H9 (cell line): ENCODE results near the gene DNAAF2. TPM values are rescaled to one million over a fixed set of nuclear protein-coding genes. Genes with fewer than 3 reads are reported as not detected.
"Not testable (repeated sequence)": the region's sequence is repeated elsewhere in the genome, so short reads cannot be mapped to it uniquely, and the experiment has no call there.

ENCODE experiments used
- DNase-seq: peaks from one replicate; pipeline ENCODE4 v3.0.0-alpha.2; 2017
- H2AFZ ChIP-seq: one replicate; pipeline ENCODE4 v1.6.1; 2013; ENCODE audit warnings: mild to moderate bottlenecking, low read length, control low read depth, moderate library complexity
- H2AK5ac ChIP-seq: 2 replicates; pipeline ENCODE4 v1.6.1; 2013; ENCODE audit warnings: low read length, control low read depth, mixed read lengths; ENCODE audit not compliant: insufficient read length
- H2BK120ac ChIP-seq: one replicate; pipeline ENCODE4 v1.6.1; 2013; ENCODE audit warnings: low read depth, mild to moderate bottlenecking, low read length, control low read depth, inconsistent platforms; ENCODE audit not compliant: poor library complexity, severe bottlenecking
- H2BK12ac ChIP-seq: 2 replicates; pipeline ENCODE4 v1.6.1; 2013; ENCODE audit warnings: low read length, control low read depth, mixed read lengths, low read depth; ENCODE audit not compliant: insufficient read length
- H2BK15ac ChIP-seq: 2 replicates; pipeline ENCODE4 v1.6.1; 2013; ENCODE audit warnings: low read depth, low read length, control low read depth
- H2BK20ac ChIP-seq: one replicate; pipeline ENCODE4 v1.6.1; 2013; ENCODE audit warnings: low read depth, mild to moderate bottlenecking, low read length, control low read depth, inconsistent platforms; ENCODE audit not compliant: poor library complexity, severe bottlenecking
- H2BK5ac ChIP-seq: 2 replicates; pipeline ENCODE4 v1.6.1; 2013; ENCODE audit warnings: low read length, control low read depth, mixed read lengths; ENCODE audit not compliant: insufficient read length
- H3K14ac ChIP-seq: 2 replicates; pipeline ENCODE4 v1.6.1; 2013; ENCODE audit warnings: low read length, control low read depth; ENCODE audit not compliant: insufficient read depth
- H3K18ac ChIP-seq: 2 replicates; pipeline ENCODE4 v1.6.1; 2013; ENCODE audit warnings: low read depth, mild to moderate bottlenecking, mixed read lengths, low read length, control low read depth; ENCODE audit not compliant: insufficient read length
- H3K23ac ChIP-seq: 2 replicates; pipeline ENCODE4 v1.6.1; 2013; ENCODE audit warnings: low read length, control low read depth, mixed read lengths, low read depth; ENCODE audit not compliant: insufficient read length
- H3K23me2 ChIP-seq: 2 replicates; pipeline ENCODE4 v1.6.1; 2013; ENCODE audit warnings: low read depth, mild to moderate bottlenecking, mixed read lengths, low read length, control low read depth; ENCODE audit not compliant: insufficient read length, poor library complexity, severe bottlenecking
- H3K27ac ChIP-seq: 2 replicates; pipeline ENCODE4 v1.5.1; 2013; ENCODE audit warnings: low read length, control low read depth, mixed read lengths, low read depth; ENCODE audit not compliant: insufficient read length
- H3K27me3 ChIP-seq: 2 replicates; pipeline ENCODE4 v1.6.1; 2013; ENCODE audit warnings: low read length, control low read depth, inconsistent platforms; ENCODE audit not compliant: insufficient read depth
- H3K4ac ChIP-seq: 2 replicates; pipeline ENCODE4 v1.6.1; 2013; ENCODE audit warnings: low read depth, mild to moderate bottlenecking, control low read depth, inconsistent platforms, low read length, moderate library complexity
- H3K4me1 ChIP-seq: 2 replicates; pipeline ENCODE4 v1.6.1; 2013; ENCODE audit warnings: low read length, control low read depth, inconsistent platforms; ENCODE audit not compliant: insufficient read depth
- H3K4me2 ChIP-seq: 2 replicates; pipeline ENCODE4 v1.6.1; 2013; ENCODE audit warnings: low read length, control low read depth, mixed read lengths; ENCODE audit not compliant: insufficient read length, insufficient read depth
- H3K56ac ChIP-seq: 2 replicates; pipeline ENCODE4 v1.6.1; 2013; ENCODE audit warnings: low read depth, mild to moderate bottlenecking, mixed read lengths, low read length, control low read depth; ENCODE audit not compliant: insufficient read length
- H3K79me1 ChIP-seq: 2 replicates; pipeline ENCODE4 v1.6.1; 2013; ENCODE audit warnings: low read depth, mild to moderate bottlenecking, moderate library complexity, low read length, control low read depth, inconsistent platforms; ENCODE audit not compliant: insufficient read depth, poor library complexity, severe bottlenecking
- H3K79me2 ChIP-seq: 2 replicates; pipeline ENCODE4 v1.6.1; 2013; ENCODE audit warnings: low read length, control low read depth, inconsistent platforms; ENCODE audit not compliant: insufficient read depth
- H3K9ac ChIP-seq: 2 replicates; pipeline ENCODE4 v1.6.1; 2013; ENCODE audit warnings: low read length, control low read depth, mixed read lengths; ENCODE audit not compliant: insufficient read length; ENCODE audit errors: extremely low read depth
- H3K9me3 ChIP-seq: one replicate; pipeline ENCODE4 v1.6.1; 2013; ENCODE audit warnings: low read depth, low read length, inconsistent platforms; ENCODE audit not compliant: control insufficient read depth
- H3T11ph ChIP-seq: one replicate; pipeline ENCODE4 v1.6.1; 2013; ENCODE audit warnings: mild to moderate bottlenecking, low read length, control low read depth, inconsistent platforms
- H4K20me1 ChIP-seq: one replicate; pipeline ENCODE4 v1.6.1; 2013; ENCODE audit not compliant: control insufficient read depth, insufficient read length, insufficient read depth
- H4K5ac ChIP-seq: 2 replicates; pipeline ENCODE4 v1.6.1; 2013; ENCODE audit warnings: low read depth, mild to moderate bottlenecking, mixed read lengths, low read length, control low read depth; ENCODE audit not compliant: insufficient read length
- H4K8ac ChIP-seq: replicated peaks from 2 replicates; pipeline ENCODE4 v1.6.1; 2013; ENCODE audit warnings: low read length, control low read depth, mixed read lengths, low read depth; ENCODE audit not compliant: insufficient read length
- H4K91ac ChIP-seq: 2 replicates; pipeline ENCODE4 v1.6.1; 2013; ENCODE audit warnings: low read depth, mild to moderate bottlenecking, moderate library complexity, mixed read lengths, low read length, control low read depth; ENCODE audit not compliant: insufficient read length
- H3K27ac Mint-ChIP-seq, 3 experiments: 2 replicates in 2 of 3; 3 replicates in 1 of 3; pipeline ENCODE4 v1.8.0; 2020 to 2021; ENCODE audit warnings: mixed read lengths in 3 of 3, mild to moderate bottlenecking in 1 of 3, moderate library complexity in 1 of 3
- H3K27me3 Mint-ChIP-seq: 2 replicates; pipeline ENCODE4 v1.8.0; 2021; ENCODE audit warnings: low read depth, mild to moderate bottlenecking, moderate library complexity, mixed read lengths
- H3K36me3 Mint-ChIP-seq, 3 experiments: 2 replicates in 2 of 3; 3 replicates in 1 of 3; pipeline ENCODE4 v1.8.0; 2020 to 2021; ENCODE audit warnings: low read depth in 3 of 3, mixed read lengths in 3 of 3; ENCODE audit not compliant: insufficient read depth in 1 of 3
- H3K4me1 Mint-ChIP-seq, 2 experiments: 2 replicates each; pipeline ENCODE4 v1.8.0; 2020; ENCODE audit warnings: mixed read lengths in 2 of 2
- H3K4me3 Mint-ChIP-seq, 2 experiments: 2 replicates in 1 of 2; 3 replicates in 1 of 2; pipeline ENCODE4 v1.8.0; 2020 to 2021; ENCODE audit warnings: mild to moderate bottlenecking in 2 of 2, mixed read lengths in 2 of 2, moderate library complexity in 1 of 2
- H3K9me3 Mint-ChIP-seq, 2 experiments: 2 replicates in 1 of 2; 3 replicates in 1 of 2; pipeline ENCODE4 v1.8.0; 2020; ENCODE audit warnings: mild to moderate bottlenecking in 2 of 2, mixed read lengths in 2 of 2, moderate library complexity in 1 of 2
- WGBS: extraction: QIAGEN DNeasy Blood & Tissue Kit; methylation state at CpG from one replicate; pipeline ENCODE4 v1.1.7; 2013; ENCODE audit warnings: missing lambda C conversion rate, low lambda C conversion rate, mixed read lengths; ENCODE audit not compliant: insufficient read length; ENCODE audit errors: extremely low coverage; 5-methylcytosine and 5-hydroxymethylcytosine counted together
- total RNA-seq: library from RNA; stranded (reverse); gene quantifications from 2 replicates; pipeline ENCODE4 v1.2.1, GENCODE V29; 2021
- TF ChIP-seq, protein P1 (sequence below): fragments of 200-600 bp; sonication (generic); conservative IDR thresholded peaks from 3 replicates; pipeline ENCODE4 v1.8.0; 2021; ENCODE audit warnings: antibody characterized with exemption, mild to moderate bottlenecking

DNAAF2 gene
- total RNA-seq, 1 experiment from 2014 or later: 26.3 TPM

DNA sequence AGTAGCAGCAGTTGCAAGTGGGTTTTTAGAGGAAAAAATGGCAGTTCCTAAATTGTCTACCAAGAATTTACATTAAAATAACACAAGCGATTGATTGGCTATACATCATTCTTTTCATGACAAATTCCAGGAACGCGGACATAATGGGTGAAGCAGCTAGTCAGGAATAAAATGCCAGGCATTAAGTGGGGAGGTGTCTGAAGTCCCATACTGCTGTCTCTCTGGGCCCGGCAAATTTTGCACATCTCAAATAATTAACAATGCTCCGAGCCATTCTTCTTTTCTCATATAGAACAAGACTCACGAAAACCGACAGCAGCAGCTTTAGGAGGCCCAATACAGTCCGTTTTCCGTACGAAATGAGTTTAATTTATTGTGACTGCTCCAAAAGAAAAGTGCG, 15.3 kb downstream of the DNAAF2 start:
- Mint-ChIP-seq H3K4me1 (peaks cover 20 to 23% of the 10 kb centered on the region in 2 experiments), H3K4me3 (peak overlapping the region; percentile 99), H3K27me3 (no peaks in the 10 kb centered on the region), H3K9me3 (no peaks in the 10 kb centered on the region; a peak in 1 of 5 replicates), H3K36me3 (peaks cover 8 to 36% (median 18%) of the 10 kb centered on the region in 3 experiments), H3K27ac (peak overlapping the region; percentile 32 to 99 (median 99); a peak in 4 of 7 replicates)
- Histone ChIP-seq H4K8ac (no peak overlapping the region), H2AK5ac (no peak overlapping the region), H3K79me1 (no peaks in the 10 kb centered on the region), H3K27ac (no peak overlapping the region), H4K91ac (no peak overlapping the region), H3K4me1 (peaks cover 4% of the 10 kb centered on the region; the same call in 1 of the 2 replicates), H3K23ac (no peak overlapping the region), H3K18ac (no peak overlapping the region), H3K9me3 (no peaks in the 10 kb centered on the region), H2BK5ac (no peak overlapping the region), H2BK20ac (no peak overlapping the region), H2AFZ (no peak overlapping the region), H2BK120ac (no peak overlapping the region), H2BK12ac (no peak overlapping the region), H3T11ph (no peak overlapping the region), H3K4ac (no peak overlapping the region), H3K14ac (no peak overlapping the region), H4K20me1 (no peaks in the 10 kb centered on the region), H3K4me2 (peak overlapping the region; percentile 95), H3K23me2 (peaks cover 12% of the 10 kb centered on the region), H4K5ac (no peak overlapping the region), H3K27me3 (no peaks in the 10 kb centered on the region), H3K56ac (no peak overlapping the region), H2BK15ac (no peak overlapping the region), H3K9ac (peak overlapping the region; percentile 85), H3K79me2 (peaks cover 12% of the 10 kb centered on the region; the same call in 1 of the 2 replicates)
- no CpG with 5 or more reads among the region's 11 CpGs for WGBS
- DNase-seq: no peak
- TF ChIP-seq, protein P1, sequence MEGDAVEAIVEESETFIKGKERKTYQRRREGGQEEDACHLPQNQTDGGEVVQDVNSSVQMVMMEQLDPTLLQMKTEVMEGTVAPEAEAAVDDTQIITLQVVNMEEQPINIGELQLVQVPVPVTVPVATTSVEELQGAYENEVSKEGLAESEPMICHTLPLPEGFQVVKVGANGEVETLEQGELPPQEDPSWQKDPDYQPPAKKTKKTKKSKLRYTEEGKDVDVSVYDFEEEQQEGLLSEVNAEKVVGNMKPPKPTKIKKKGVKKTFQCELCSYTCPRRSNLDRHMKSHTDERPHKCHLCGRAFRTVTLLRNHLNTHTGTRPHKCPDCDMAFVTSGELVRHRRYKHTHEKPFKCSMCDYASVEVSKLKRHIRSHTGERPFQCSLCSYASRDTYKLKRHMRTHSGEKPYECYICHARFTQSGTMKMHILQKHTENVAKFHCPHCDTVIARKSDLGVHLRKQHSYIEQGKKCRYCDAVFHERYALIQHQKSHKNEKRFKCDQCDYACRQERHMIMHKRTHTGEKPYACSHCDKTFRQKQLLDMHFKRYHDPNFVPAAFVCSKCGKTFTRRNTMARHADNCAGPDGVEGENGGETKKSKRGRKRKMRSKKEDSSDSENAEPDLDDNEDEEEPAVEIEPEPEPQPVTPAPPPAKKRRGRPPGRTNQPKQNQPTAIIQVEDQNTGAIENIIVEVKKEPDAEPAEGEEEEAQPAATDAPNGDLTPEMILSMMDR: no peak

DNA sequence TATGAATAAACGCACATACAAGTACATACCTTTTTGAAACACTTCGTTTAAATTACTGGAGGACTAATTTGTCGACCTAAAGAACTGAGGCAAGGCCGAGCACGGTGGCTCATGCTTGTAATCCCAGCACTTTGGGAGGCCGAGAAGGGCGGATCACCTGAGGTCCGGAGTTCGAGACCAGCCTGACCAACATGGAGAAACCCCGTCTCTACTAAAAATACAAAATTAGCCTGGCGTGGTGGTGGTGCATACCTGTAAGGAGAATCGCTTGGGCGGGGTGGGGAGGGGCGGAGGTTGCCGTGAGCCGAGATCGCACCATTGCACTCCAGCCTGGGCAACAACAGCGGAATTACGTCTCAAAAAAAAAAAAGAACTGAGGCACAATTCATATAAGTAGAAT, 15.8 kb downstream of the DNAAF2 start:
- not testable (repeated sequence) for DNase-seq, H4K5ac ChIP-seq, H2BK12ac ChIP-seq, H4K91ac ChIP-seq, H3K9me3 ChIP-seq, H3K27me3 Mint-ChIP-seq, H2BK20ac ChIP-seq, H2BK120ac ChIP-seq, H3K4me1 ChIP-seq, H3K18ac ChIP-seq, H4K8ac ChIP-seq, H3K4ac ChIP-seq, H2BK5ac ChIP-seq, H3K23ac ChIP-seq, H3K9ac ChIP-seq, H3K27ac ChIP-seq, H3K56ac ChIP-seq, H2AK5ac ChIP-seq, H2BK15ac ChIP-seq, H3K79me1 ChIP-seq, H4K20me1 ChIP-seq, H3K9me3 Mint-ChIP-seq, H3T11ph ChIP-seq, H3K27me3 ChIP-seq, H3K14ac ChIP-seq, H2AFZ ChIP-seq
- Histone ChIP-seq H3K79me2 (peaks cover 12% of the 10 kb centered on the region; the same call in 1 of the 2 replicates), H3K23me2 (peaks cover 12% of the 10 kb centered on the region), H3K4me2 (peak overlapping the region; percentile 95)
- peaks cover 9 to 38% (median 21%) of the 10 kb centered on the region in 3 experiments for H3K36me3 Mint-ChIP-seq
- H3K27ac Mint-ChIP-seq: peak overlapping the region; percentile 32 to 99 (median 99); a peak in 4 of 7 replicates
- WGBS: no CpG with 5 or more reads among the region's 19 CpGs
- H3K4me1 Mint-ChIP-seq: peaks cover 20 to 23% of the 10 kb centered on the region in 2 experiments
- peak overlapping the region; percentile 99 for H3K4me3 Mint-ChIP-seq
